ENCODE data around the gene PIM3.

- no peak for TF ChIP-seq CTCF (IDR thresholded peaks at IDR 0.05)
- no peak for TF ChIP-seq POLR2A (IDR thresholded peaks at IDR 0.05)
These were observed 36.7 kb downstream of the PIM3 start for GRCh38 chr22:49997251-49997599.
